ENCODE data around the gene NAA10. TPM values are rescaled to one million over a fixed set of nuclear protein-coding genes. Genes with fewer than 3 reads are reported as not detected.
A peak's percentile ranks its signal among the peaks of the same experiment; 100 is the strongest.

Gene NAA10
- total and polyA plus RNA-seq, 7 experiments from 2014 or later, result 37.6 to 79.7 (median 55.4) TPM

GRCh38 chrX:153953892-153954557 lies 19.2 kb upstream of the NAA10 start:
- DNase-seq (no peak), ATAC-seq (peak; percentile 1)
- Mint-ChIP-seq H3K4me1 (peaks cover 0 to 16% (median 7%) of the 10 kb centered on the region in 7 donors), H3K9me3 (no peaks in the 10 kb centered on the region), H3K27me3 (no peaks in the 10 kb centered on the region), H3K36me3 (peaks cover 0 to 60% (median 3%) of the 10 kb centered on the region in 5 donors), H3K27ac (peak overlapping the region in 3 of 9 donors; percentile 36 to 46 (median 45)), H3K4me3 (no peak overlapping the region)
- Histone ChIP-seq H3K4me1 (ENCODE audit: control insufficient read depth in 2 of 2, insufficient read depth in 2 of 2, low read length in 2 of 2) (peaks cover 4 to 6% of the 10 kb centered on the region in 2 donors), H3K9me3 (ENCODE audit: control insufficient read depth in 2 of 3, low read length in 3 of 3) (no peaks in the 10 kb centered on the region), H3K36me3 (ENCODE audit: control insufficient read depth in 2 of 3, insufficient read depth in 3 of 3, low read length in 3 of 3) (peaks cover 0 to 97% (median 2%) of the 10 kb centered on the region in 3 experiments), H3K27ac (ENCODE audit: low read depth, low read length) (no peak overlapping the region), H3K4me3 (ENCODE audit: low read length) (no peak overlapping the region), H3K27me3 (ENCODE audit: control insufficient read depth in 2 of 2, insufficient read depth in 2 of 2, low read length in 2 of 2) (no peaks in the 10 kb centered on the region)
- ChIA-PET POLR2A (interaction anchor here (21.0 kb wide), 1 partner anchor 27 kb away, joined by 384 read pairs; the partner anchor contains the start of genes ARHGAP4 and NAA10), CTCF (interaction anchor here (0.7 to 10.9 kb wide), 3 partner anchors 9 to 191 kb away, joined by 5 to 168 read pairs (median 8); partner anchors contain the start of genes ARHGAP4, PLXNB3 and RENBP)
- intact Hi-C loops (cut with micrococcal nuclease), result loop anchor here (1.0 to 5.0 kb wide), 5 partner anchors 13 to 402 kb away; partner anchors contain the start of genes PLXNB3 (in 2 of the 2) and ARHGAP4 (in 1 of the 2)

GRCh38 chrX:153953342-153953830 lies 18.5 kb upstream of the NAA10 start:
- peaks cover 0 to 22% (median 7%) of the 10 kb centered on the region in 7 donors for H3K4me1 Mint-ChIP-seq
- H3K4me1 ChIP-seq (ENCODE audit: control insufficient read depth in 2 of 2, insufficient read depth in 2 of 2, low read length in 2 of 2), result peaks cover 4 to 6% of the 10 kb centered on the region in 2 donors
- DNase-seq (peak; percentile 61 to 87 (median 78)), ATAC-seq (peak; percentile 89)
- CTCF ChIA-PET, result interaction anchor here (0.7 to 10.9 kb wide), 3 partner anchors 9 to 190 kb away, joined by 5 to 168 read pairs (median 8); partner anchors contain the start of genes ARHGAP4, PLXNB3 and RENBP
- H3K9me3 ChIP-seq (ENCODE audit: control insufficient read depth in 2 of 3, low read length in 3 of 3), result no peaks in the 10 kb centered on the region
- peaks cover 0 to 58% (median 3%) of the 10 kb centered on the region in 5 donors for H3K36me3 Mint-ChIP-seq
- intact Hi-C loops (cut with micrococcal nuclease), result loop anchor here (1.0 to 5.0 kb wide), 5 partner anchors 13 to 401 kb away; partner anchors contain the start of genes PLXNB3 (in 2 of the 2) and ARHGAP4 (in 1 of the 2)
- no peak overlapping the region for H3K4me3 ChIP-seq (ENCODE audit: low read length)
- H3K4me3 Mint-ChIP-seq, result no peak overlapping the region
- H3K27ac ChIP-seq (ENCODE audit: low read depth, low read length), result no peak overlapping the region
- POLR2A ChIA-PET, result interaction anchor here (1.2 to 21.0 kb wide), 2 partner anchors 26 to 190 kb away, joined by 3 to 384 read pairs; partner anchors contain the start of genes ARHGAP4 and NAA10
- H3K36me3 ChIP-seq (ENCODE audit: control insufficient read depth in 2 of 3, insufficient read depth in 3 of 3, low read length in 3 of 3), result peaks cover 0 to 91% (median 2%) of the 10 kb centered on the region in 3 experiments
- H3K9me3 Mint-ChIP-seq, result no peaks in the 10 kb centered on the region
- H3K27ac Mint-ChIP-seq, result peak overlapping the region in 6 of 9 donors; percentile 4 to 82 (median 52)
- H3K27me3 Mint-ChIP-seq, result no peaks in the 10 kb centered on the region
- H3K27me3 ChIP-seq (ENCODE audit: control insufficient read depth in 2 of 2, insufficient read depth in 2 of 2, low read length in 2 of 2), result no peaks in the 10 kb centered on the region

GRCh38 chrX:153952373-153953026 lies 17.7 kb upstream of the NAA10 start:
- CTCF ChIA-PET, result interaction anchor here (0.8 to 10.9 kb wide), 3 partner anchors 17 to 189 kb away, joined by 5 to 168 read pairs (median 8); partner anchors contain the start of genes ARHGAP4 and PLXNB3
- intact Hi-C loops (cut with micrococcal nuclease), result loop anchor here (1.0 to 5.0 kb wide), 5 partner anchors 14 to 400 kb away; partner anchors contain the start of genes PLXNB3 (in 2 of the 2) and ARHGAP4 (in 1 of the 2)
- H3K27me3 Mint-ChIP-seq, result no peaks in the 10 kb centered on the region
- Histone ChIP-seq H3K4me1 (ENCODE audit: control insufficient read depth in 2 of 2, insufficient read depth in 2 of 2, low read length in 2 of 2) (peaks cover 7 to 9% of the 10 kb centered on the region in 2 donors), H3K27me3 (ENCODE audit: control insufficient read depth in 2 of 2, insufficient read depth in 2 of 2, low read length in 2 of 2) (no peaks in the 10 kb centered on the region), H3K9me3 (ENCODE audit: control insufficient read depth in 2 of 3, low read length in 3 of 3) (no peaks in the 10 kb centered on the region), H3K4me3 (ENCODE audit: low read length) (no peak overlapping the region), H3K36me3 (ENCODE audit: control insufficient read depth in 2 of 3, insufficient read depth in 3 of 3, low read length in 3 of 3) (peaks cover 0 to 82% (median 2%) of the 10 kb centered on the region in 3 experiments), H3K27ac (ENCODE audit: low read depth, low read length) (no peak overlapping the region)
- no peak for ATAC-seq
- POLR2A ChIA-PET, result interaction anchor here (1.2 to 21.0 kb wide), 2 partner anchors 25 to 189 kb away, joined by 3 to 384 read pairs; partner anchors contain the start of genes ARHGAP4 and NAA10
- no peak overlapping the region for H3K4me3 Mint-ChIP-seq
- DNase-seq, result no peak
- H3K9me3 Mint-ChIP-seq, result no peaks in the 10 kb centered on the region
- peaks cover 0 to 54% (median 4%) of the 10 kb centered on the region in 5 donors for H3K36me3 Mint-ChIP-seq
- peaks cover 2 to 28% (median 12%) of the 10 kb centered on the region in 7 donors for H3K4me1 Mint-ChIP-seq
- H3K27ac Mint-ChIP-seq, result peak overlapping the region in 2 of 9 donors; percentile 42 to 60

DNA sequence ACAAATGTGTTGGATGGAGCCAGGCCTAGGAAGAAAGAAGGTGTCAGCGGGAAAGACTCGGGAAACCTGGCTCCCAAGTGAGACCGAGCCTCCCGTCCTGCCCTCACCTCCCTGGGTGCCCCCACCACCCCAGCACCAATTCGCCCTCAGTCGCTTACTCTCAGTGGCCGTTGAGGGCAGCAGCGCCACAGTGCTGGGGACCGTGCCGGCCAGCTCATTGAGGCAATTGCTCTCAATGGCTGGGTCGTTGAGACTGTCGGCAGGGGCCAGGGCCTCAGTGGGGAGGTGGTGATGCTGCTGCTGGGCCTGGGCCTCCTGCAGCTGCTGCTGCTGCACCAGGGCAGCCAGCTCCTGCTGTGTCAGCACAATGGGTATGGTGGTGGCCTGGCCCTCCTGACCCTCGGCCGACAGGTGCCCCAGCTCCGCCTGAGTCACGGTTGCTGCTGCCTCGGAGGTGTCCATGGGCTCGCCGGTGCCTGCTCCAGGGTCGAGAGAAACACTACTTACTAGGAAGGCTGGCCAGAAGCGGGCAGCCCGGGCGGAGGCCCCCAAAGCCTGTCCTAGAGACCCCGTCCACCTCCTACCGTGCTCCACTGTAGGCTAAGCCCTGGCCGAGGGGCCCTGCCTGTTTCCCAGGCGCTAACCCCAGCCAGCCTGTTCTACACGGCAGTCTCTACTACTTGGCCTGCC lies 17.0 kb upstream of the NAA10 start:
- POLR2A ChIA-PET, result interaction anchor here (7.7 to 21.0 kb wide), 2 partner anchors 17 to 25 kb away, joined by 63 to 384 read pairs; partner anchors contain the start of genes ARHGAP4, HCFC1 and NAA10

GRCh38 chrX:153950127-153950526 lies 15.3 kb upstream of the NAA10 start:
- no peak overlapping the region for H3K4me3 ChIP-seq (ENCODE audit: low read length)
- H3K4me1 ChIP-seq (ENCODE audit: control insufficient read depth in 2 of 2, insufficient read depth in 2 of 2, low read length in 2 of 2), result peaks cover 8 to 15% of the 10 kb centered on the region in 2 donors
- H3K9me3 ChIP-seq (ENCODE audit: control insufficient read depth in 2 of 3, low read length in 3 of 3), result no peaks in the 10 kb centered on the region
- DNase-seq (no peak), ATAC-seq (no peak)
- no peak overlapping the region for H3K27ac ChIP-seq (ENCODE audit: low read depth, low read length)
- H3K27me3 ChIP-seq (ENCODE audit: control insufficient read depth in 2 of 2, insufficient read depth in 2 of 2, low read length in 2 of 2), result no peaks in the 10 kb centered on the region
- Mint-ChIP-seq H3K4me3 (peak overlapping the region in 1 of 10 donors; percentile 12), H3K4me1 (peaks cover 6 to 33% (median 16%) of the 10 kb centered on the region in 7 donors), H3K27ac (peak overlapping the region in 4 of 9 donors; percentile 9 to 80 (median 35)), H3K36me3 (peaks cover 0 to 37% (median 5%) of the 10 kb centered on the region in 5 donors), H3K9me3 (no peaks in the 10 kb centered on the region), H3K27me3 (no peaks in the 10 kb centered on the region)
- ChIA-PET CTCF (interaction anchor here (0.7 to 10.9 kb wide), 8 partner anchors 11 to 187 kb away, joined by 3 to 168 read pairs (median 5); partner anchors contain the start of genes ARHGAP4 and PLXNB3), POLR2A (interaction anchor here (1.1 to 21.0 kb wide), 3 partner anchors 19 to 186 kb away, joined by 5 to 384 read pairs (median 63); partner anchors contain the start of genes ARHGAP4, HCFC1, NAA10 and PLXNB3)
- peaks cover 0 to 58% (median 2%) of the 10 kb centered on the region in 3 experiments for H3K36me3 ChIP-seq (ENCODE audit: control insufficient read depth in 2 of 3, insufficient read depth in 3 of 3, low read length in 3 of 3)
- intact Hi-C loops (cut with micrococcal nuclease), result loop anchor here in 1 of 2 donors (5.0 kb wide), 1 partner anchor 398 kb away; no protein-coding TSS in a partner anchor

More for the DNA sequence above, 17.0 kb upstream of the NAA10 start:
- H3K4me1 ChIP-seq (ENCODE audit: control insufficient read depth in 2 of 2, insufficient read depth in 2 of 2, low read length in 2 of 2), result peaks cover 8 to 15% of the 10 kb centered on the region in 2 donors
- no peak overlapping the region for H3K27ac Mint-ChIP-seq
- H3K9me3 Mint-ChIP-seq, result no peaks in the 10 kb centered on the region
- no peak for ATAC-seq
- H3K27me3 Mint-ChIP-seq, result no peaks in the 10 kb centered on the region
- peaks cover 0 to 51% (median 6%) of the 10 kb centered on the region in 5 donors for H3K36me3 Mint-ChIP-seq
- no peak for DNase-seq
- CTCF ChIA-PET, result interaction anchor here (2.1 to 10.9 kb wide), 2 partner anchors 26 to 188 kb away, joined by 8 to 168 read pairs; partner anchors contain the start of genes ARHGAP4 and PLXNB3
- no peaks in the 10 kb centered on the region for H3K27me3 ChIP-seq (ENCODE audit: control insufficient read depth in 2 of 2, insufficient read depth in 2 of 2, low read length in 2 of 2)
- intact Hi-C loops (cut with micrococcal nuclease), result loop anchor here (2.0 to 5.0 kb wide), 3 partner anchors 15 to 400 kb away; partner anchors contain the start of gene ARHGAP4 (in 1 of the 2)
- H3K4me3 ChIP-seq (ENCODE audit: low read length), result no peak overlapping the region
- peaks cover 0 to 75% (median 2%) of the 10 kb centered on the region in 3 experiments for H3K36me3 ChIP-seq (ENCODE audit: control insufficient read depth in 2 of 3, insufficient read depth in 3 of 3, low read length in 3 of 3)
- H3K4me1 Mint-ChIP-seq, result peaks cover 6 to 33% (median 16%) of the 10 kb centered on the region in 7 donors
- H3K27ac ChIP-seq (ENCODE audit: low read depth, low read length), result no peak overlapping the region
- no peak overlapping the region for H3K4me3 Mint-ChIP-seq
- H3K9me3 ChIP-seq (ENCODE audit: control insufficient read depth in 2 of 3, low read length in 3 of 3), result no peaks in the 10 kb centered on the region

Data from naive thymus-derived CD4-positive, alpha-beta T cell (primary cell).